Endothelial cell of umbilical vein (primary cell): ENCODE measurements around the gene CAND2. TPM values are rescaled to one million over a fixed set of nuclear protein-coding genes. Genes with fewer than 3 reads are reported as not detected.

Experiments
- BruUV-seq: library from RNA; stranded (reverse); fragments of 400-500 nt; replicated peaks from 2 replicates; lab custom pipeline; 2021; lab: Mats Ljungman, UMichigan
- CTCF ChIA-PET: fragments of 300-600, 350-600 bp; sonication (Branson Sonifier 250); formaldehyde crosslinking; loops from one replicate; lab custom pipeline; 2021; ENCODE audit warnings: antibody characterized with exemption, inconsistent platforms; lab: Charles Lee
- POLR2A ChIA-PET: fragments of 300-600, 350-600 bp; sonication (Branson Sonifier 250); formaldehyde crosslinking; loops from one replicate; lab custom pipeline; 2021; ENCODE audit warnings: antibody characterized with exemption, inconsistent platforms; lab: Charles Lee
- DNase-seq: peaks from one replicate; pipeline ENCODE4 v3.0.0-alpha.2; 2011; ENCODE audit warnings: low read depth, low spot score
- FAIRE-seq: peaks from 2 replicates; lab custom pipeline; 2011; peaks lifted over from hg19 to GRCh38; lab: Jason Lieb, UNC
- H2AFZ ChIP-seq: 2 replicates; pipeline ENCODE4 v1.6.0; 2012; ENCODE audit warnings: low read depth, low read length, control low read depth, inconsistent platforms
- H3K27ac ChIP-seq: 2 replicates; pipeline ENCODE4 v1.5.1; 2011; ENCODE audit warnings: low read depth, mild to moderate bottlenecking, control low read depth, low read length, moderate library complexity; ENCODE audit not compliant: insufficient read depth
- H3K27me3 ChIP-seq, 2 experiments: 2 replicates each; pipeline versions ENCODE4 v1.6.0 to v1.6.1; 2011; ENCODE audit warnings: low read length in 2 of 2, mixed read lengths in 1 of 2; ENCODE audit not compliant: control insufficient read depth in 2 of 2, insufficient read depth in 2 of 2
- H3K36me3 ChIP-seq, 2 experiments: 2 replicates in 1 of 2; 3 replicates in 1 of 2; pipeline ENCODE4 v1.5.1; 2011; ENCODE audit warnings: low read length in 2 of 2, mild to moderate bottlenecking in 1 of 2, moderate library complexity in 1 of 2; ENCODE audit not compliant: control insufficient read depth in 2 of 2, insufficient read depth in 2 of 2; ENCODE audit errors: extremely low read depth in 1 of 2
- H3K4me1 ChIP-seq: 3 replicates; pipeline ENCODE4 v1.5.1; 2011; ENCODE audit warnings: mild to moderate bottlenecking, low read length; ENCODE audit not compliant: control insufficient read depth, insufficient read depth; ENCODE audit errors: extremely low read depth
- H3K4me2 ChIP-seq: 2 replicates; pipeline ENCODE4 v1.6.1; 2011; ENCODE audit warnings: low read length, control low read depth, mixed read lengths; ENCODE audit not compliant: insufficient read depth
- H3K4me3 ChIP-seq, 3 experiments: fragments of 200-600 bp in 1 of 3; sonication (generic), shearing (Covaris generic) in 1 of 3; replicated peaks in 1 of 3; 2 replicates each; pipeline ENCODE4 v1.5.1; 2011 to 2016; ENCODE audit warnings: control low read depth in 3 of 3, low read length in 3 of 3, mild to moderate bottlenecking in 2 of 3, inconsistent platforms in 1 of 3, low read depth in 1 of 3, moderate library complexity in 1 of 3; ENCODE audit not compliant: insufficient read depth in 1 of 3
- H3K79me2 ChIP-seq: 2 replicates; pipeline ENCODE4 v1.6.0; 2012; ENCODE audit warnings: low read length, inconsistent platforms; ENCODE audit not compliant: control insufficient read depth, insufficient read depth
- H3K9ac ChIP-seq: replicated peaks from 2 replicates; pipeline ENCODE3; 2011; ENCODE audit warnings: low read length, control low read depth; ENCODE audit not compliant: insufficient read depth; ENCODE audit errors: extremely low read depth
- H3K9me1 ChIP-seq: replicated peaks from 3 replicates; pipeline ENCODE4 v1.6.0; 2011; ENCODE audit warnings: mild to moderate bottlenecking, low read length; ENCODE audit not compliant: control insufficient read depth, insufficient read depth; ENCODE audit errors: extremely low read depth
- H3K9me3 ChIP-seq: replicated peaks from 2 replicates; pipeline ENCODE4 v1.5.1; 2012; ENCODE audit warnings: low read length, inconsistent platforms; ENCODE audit not compliant: control insufficient read depth, insufficient read depth
- H4K20me1 ChIP-seq: replicated peaks from 2 replicates; pipeline ENCODE3; 2011; ENCODE audit warnings: mild to moderate bottlenecking, low read length; ENCODE audit not compliant: control insufficient read depth, insufficient read depth; ENCODE audit errors: extremely low read depth
- CTCF ChIP-seq, 2 donors: IDR thresholded peaks; 1 replicate in 1 of 2; 2 replicates in 1 of 2; pipeline ENCODE4 v1.5.1; 2011; ENCODE audit warnings: low read length in 2 of 2, mild to moderate bottlenecking in 2 of 2, moderate library complexity in 2 of 2, control low read depth in 1 of 2, inconsistent platforms in 1 of 2, low read depth in 1 of 2; ENCODE audit not compliant: insufficient read depth in 1 of 2; ENCODE audit errors: extremely low read depth in 1 of 2
- EZH2 ChIP-seq: IDR thresholded peaks from 2 replicates; pipeline ENCODE4 v1.6.1; 2012; ENCODE audit warnings: borderline replicate concordance, low read depth, mild to moderate bottlenecking, moderate library complexity, low read length, inconsistent platforms; ENCODE audit not compliant: severe bottlenecking
- FOS ChIP-seq: IDR thresholded peaks from 2 replicates; pipeline ENCODE4 v1.6.1; 2011; ENCODE audit warnings: mild to moderate bottlenecking, low read length, moderate library complexity, borderline replicate concordance; ENCODE audit not compliant: insufficient read depth
- GATA2 ChIP-seq: IDR thresholded peaks from 2 replicates; pipeline ENCODE4 v1.7.0; 2011; ENCODE audit warnings: low read depth, mild to moderate bottlenecking, moderate library complexity, mixed read lengths, low read length; ENCODE audit not compliant: insufficient read length, insufficient read depth
- JUN ChIP-seq: IDR thresholded peaks from 2 replicates; pipeline ENCODE4 v1.6.1; 2011; ENCODE audit warnings: borderline replicate concordance, low read depth; ENCODE audit not compliant: insufficient read length, insufficient read depth
- MAX ChIP-seq: IDR thresholded peaks from 2 replicates; pipeline ENCODE4 v1.6.1; 2011; ENCODE audit not compliant: insufficient read depth, insufficient read length
- MYC ChIP-seq: IDR thresholded peaks from one replicate; pipeline ENCODE4 v1.6.1; 2011; ENCODE audit warnings: mild to moderate bottlenecking, low read depth, low read length
- POLR2AphosphoS5 ChIP-seq: IDR thresholded peaks from 2 replicates; pipeline ENCODE4 v1.6.1; 2012; ENCODE audit warnings: low read depth, mild to moderate bottlenecking, control low read depth, low read length, moderate library complexity; ENCODE audit not compliant: insufficient read depth
- dilution Hi-C: fragments of 300-500 bp; cut with MboI; formaldehyde crosslinking; loops from one replicate; pipeline ENCODE4 v1.15.0; 2019; ENCODE audit warnings: low sequenced_read_pairs; ENCODE audit not compliant: extremely low pct_ligation_motif_present
- intact Hi-C: fragments of 100-400 bp; cut with micrococcal nuclease; formaldehyde crosslinking; loops from one replicate; pipeline ENCODE4 v1.10.0; 2022
- polyA plus RNA-seq, 4 experiments: library from polyadenylated mRNA; depleted of rRNA in 3 of 4; stranded (reverse) in 3 of 4; unstranded in 1 of 4; fragments of >200 nt; gene quantifications; 2 replicates each; pipeline versions ENCODE4 v1.2.1 to v1.2.3, GENCODE V29; 2011 to 2012; ENCODE audit warnings: missing spikeins in 1 of 4
- total RNA-seq: library from RNA; stranded (reverse); gene quantifications from 2 replicates; pipeline ENCODE4 v1.2.3, GENCODE V29; 2021

CAND2 gene
- total and polyA plus RNA-seq, 2 donors (not counting 3 experiments of a cell fraction or from before 2014, with no cell fraction given) = 7.1 to 11.0 TPM

DNA sequence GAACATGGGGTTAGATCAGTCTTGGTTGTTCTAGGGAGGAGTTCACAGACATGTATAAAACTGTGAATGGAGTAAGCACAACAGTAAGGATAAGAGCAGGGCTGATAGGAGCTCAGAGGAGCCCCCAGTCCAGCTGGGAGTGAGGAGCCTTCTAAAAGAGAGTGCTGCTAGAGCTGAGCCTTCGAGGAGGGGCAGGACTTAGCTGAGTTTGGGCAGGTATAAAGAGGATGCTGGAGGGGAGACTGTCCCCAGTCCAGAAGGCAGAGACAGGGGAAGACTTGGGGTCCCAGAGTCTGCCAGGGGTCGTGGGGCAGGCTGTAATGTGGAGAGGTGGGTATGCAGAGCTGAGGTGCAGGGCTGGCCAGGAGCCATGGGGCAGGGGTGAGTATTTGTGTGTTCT lies 12.1 kb downstream of the CAND2 start:
- ChIA-PET CTCF (interaction anchor here (1.8 to 3.0 kb wide), 5 partner anchors 9 to 69 kb away, joined by 4 to 30 read pairs (median 13); partner anchors contain the start of gene RPL32), POLR2A (interaction anchor here (0.6 kb wide), 1 partner anchor 18 kb away, joined by 4 read pairs; no protein-coding TSS in a partner anchor)
- peaks cover 8% of the 10 kb centered on the region for H3K4me1 ChIP-seq
- H3K9me1 ChIP-seq = no peaks in the 10 kb centered on the region
- no peaks in the 10 kb centered on the region for H3K36me3 ChIP-seq
- H2AFZ ChIP-seq = no peak overlapping the region
- no peak overlapping the region for H3K27ac ChIP-seq
- intact Hi-C loops = no loop called here
- H3K4me3 ChIP-seq = no peak overlapping the region
- H3K79me2 ChIP-seq = no peaks in the 10 kb centered on the region
- no peak overlapping the region for H3K4me2 ChIP-seq
- FAIRE-seq (no peak), DNase-seq (no peak)
- dilution Hi-C loops = no loop called here
- no TSS peak for BruUV-seq
- TF ChIP-seq GATA2 (no peak), POLR2AphosphoS5 (no peak), CTCF (IDR thresholded peaks at IDR 0.05; ENCODE audit: extremely low read depth in 1 of 2, insufficient read depth in 1 of 2, low read depth in 1 of 2, low read length in 2 of 2) (no peak), MYC (no peak), JUN (no peak), EZH2 (no peak), FOS (no peak), MAX (no peak)
- no peaks in the 10 kb centered on the region for H3K9me3 ChIP-seq
- H3K9ac ChIP-seq = no peak overlapping the region
- H4K20me1 ChIP-seq = no peaks in the 10 kb centered on the region
- no peaks in the 10 kb centered on the region for H3K27me3 ChIP-seq
